HFF-Myc (cell line): Measurements from ENCODE around the gene HTD2.

Experiments
- DNase-seq: peaks from one replicate; pipeline ENCODE4 v3.0.0-alpha.2; 2011; ENCODE audit warnings: low read depth; ENCODE audit errors: extremely low read depth
- H3K4me3 ChIP-seq: replicated peaks from 2 replicates; pipeline ENCODE4 v1.5.1; 2011; ENCODE audit warnings: low read depth, mild to moderate bottlenecking, control low read depth, low read length
- TF ChIP-seq, protein P1 (sequence below): IDR thresholded peaks from 2 replicates; pipeline ENCODE4 v1.5.1; 2012; ENCODE audit warnings: mild to moderate bottlenecking, low read depth, low read length, control low read depth; ENCODE audit errors: missing control alignments

HTD2 gene

DNA sequence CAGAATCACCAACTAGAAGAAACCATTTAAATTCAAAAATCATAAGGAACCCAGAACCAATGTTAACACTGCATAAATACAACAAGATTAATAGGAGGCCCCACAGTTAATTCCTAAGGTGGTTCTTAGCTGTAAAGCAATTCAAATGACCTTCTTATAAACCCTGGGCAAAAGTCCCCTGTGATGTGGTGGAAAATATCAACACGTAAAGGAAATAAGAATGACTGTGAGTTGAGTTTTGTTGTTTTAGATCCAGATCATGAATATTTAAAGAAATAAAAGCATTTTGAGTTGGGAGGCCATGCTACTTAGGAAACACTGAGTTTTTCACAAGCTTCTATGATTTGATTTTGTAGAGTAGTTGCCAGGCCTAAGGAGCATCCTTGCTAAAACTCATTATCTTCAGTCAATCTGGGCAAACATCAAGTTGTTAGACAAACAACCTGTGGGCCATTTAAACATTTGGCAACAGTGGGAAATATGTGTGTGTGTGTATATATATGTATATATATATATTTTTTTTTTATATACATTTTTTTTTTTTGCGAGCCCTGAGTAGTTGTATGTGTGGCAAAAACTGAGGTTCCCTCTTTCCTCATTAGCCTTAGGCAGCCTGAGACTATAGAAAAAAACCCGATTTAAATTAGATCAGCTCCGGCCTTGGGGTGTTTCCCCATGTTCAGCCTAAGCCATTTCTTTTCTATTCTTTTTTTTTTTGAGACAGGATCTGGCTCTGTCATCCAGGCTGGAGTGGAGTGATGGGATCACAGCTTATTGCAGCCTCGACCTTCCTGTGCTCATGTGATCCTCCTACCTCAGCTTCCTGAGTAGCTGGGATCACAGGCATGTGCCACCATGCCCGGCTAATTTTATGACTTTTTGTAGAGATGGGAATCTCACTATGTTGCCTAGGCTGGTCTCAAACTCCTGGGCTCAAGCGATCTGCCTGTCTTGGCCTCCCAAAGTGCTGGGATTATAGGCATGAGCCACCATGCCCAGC, 18.4 kb downstream of the HTD2 start:
- no peak for DNase-seq
- H3K4me3 ChIP-seq = no peak overlapping the region
- TF ChIP-seq, protein P1, sequence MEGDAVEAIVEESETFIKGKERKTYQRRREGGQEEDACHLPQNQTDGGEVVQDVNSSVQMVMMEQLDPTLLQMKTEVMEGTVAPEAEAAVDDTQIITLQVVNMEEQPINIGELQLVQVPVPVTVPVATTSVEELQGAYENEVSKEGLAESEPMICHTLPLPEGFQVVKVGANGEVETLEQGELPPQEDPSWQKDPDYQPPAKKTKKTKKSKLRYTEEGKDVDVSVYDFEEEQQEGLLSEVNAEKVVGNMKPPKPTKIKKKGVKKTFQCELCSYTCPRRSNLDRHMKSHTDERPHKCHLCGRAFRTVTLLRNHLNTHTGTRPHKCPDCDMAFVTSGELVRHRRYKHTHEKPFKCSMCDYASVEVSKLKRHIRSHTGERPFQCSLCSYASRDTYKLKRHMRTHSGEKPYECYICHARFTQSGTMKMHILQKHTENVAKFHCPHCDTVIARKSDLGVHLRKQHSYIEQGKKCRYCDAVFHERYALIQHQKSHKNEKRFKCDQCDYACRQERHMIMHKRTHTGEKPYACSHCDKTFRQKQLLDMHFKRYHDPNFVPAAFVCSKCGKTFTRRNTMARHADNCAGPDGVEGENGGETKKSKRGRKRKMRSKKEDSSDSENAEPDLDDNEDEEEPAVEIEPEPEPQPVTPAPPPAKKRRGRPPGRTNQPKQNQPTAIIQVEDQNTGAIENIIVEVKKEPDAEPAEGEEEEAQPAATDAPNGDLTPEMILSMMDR = no peak

DNA sequence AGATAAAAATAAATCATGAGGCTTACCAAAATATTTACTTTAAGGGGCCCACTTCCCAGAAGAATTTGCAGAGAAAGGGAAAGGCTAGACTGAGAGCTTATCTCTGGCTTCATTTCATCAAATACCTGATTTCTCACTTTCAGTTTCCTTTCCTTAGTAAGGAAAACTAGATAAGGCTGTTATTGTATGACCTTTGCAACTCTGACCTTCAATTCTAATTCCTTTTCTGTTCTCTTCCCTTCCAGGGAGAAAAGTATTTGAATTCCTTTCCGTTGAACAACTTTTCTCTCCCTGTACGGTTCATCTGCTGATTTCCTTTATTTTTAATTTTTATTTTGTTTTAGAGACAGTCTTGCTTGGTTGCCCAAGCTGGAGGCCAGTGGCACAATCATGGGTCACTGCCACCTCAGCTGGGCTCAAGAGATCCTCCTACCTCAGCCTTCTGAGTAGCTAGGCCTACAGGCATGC, 19.2 kb downstream of the HTD2 start:
- H3K4me3 ChIP-seq = no peak overlapping the region
- TF ChIP-seq, protein P1 = no peak
- no peak for DNase-seq

DNA sequence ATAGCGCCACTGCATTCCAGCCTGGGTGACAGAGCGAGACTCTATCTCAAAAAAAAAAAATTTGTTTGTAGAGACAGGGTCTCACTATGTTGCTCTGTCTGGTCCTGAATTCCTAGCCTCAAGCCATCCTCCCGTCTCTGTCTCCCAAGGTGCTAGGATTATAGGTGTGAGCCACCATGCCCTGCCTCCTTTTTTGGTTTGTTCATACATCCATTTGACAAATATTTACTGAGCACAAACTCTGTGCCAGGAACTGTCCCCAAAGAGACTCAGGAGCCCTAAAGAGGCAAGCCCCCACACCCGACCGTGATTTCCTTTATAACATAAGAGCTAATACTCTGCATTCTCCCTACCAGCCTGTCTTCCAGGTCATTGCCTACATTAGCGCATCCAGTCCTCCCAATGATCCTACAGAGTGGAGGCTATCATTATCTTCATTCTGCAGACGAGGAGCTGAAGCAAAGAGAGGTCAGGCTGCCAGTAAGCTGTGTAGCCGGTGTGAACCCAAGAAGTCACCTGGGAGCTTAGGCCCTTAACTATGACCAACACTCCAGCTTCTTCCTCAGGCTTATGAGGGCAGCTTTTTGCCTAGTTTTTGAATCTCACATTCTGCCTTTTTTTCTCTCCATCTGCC, 20.1 kb downstream of the HTD2 start:
- H3K4me3 ChIP-seq = no peak overlapping the region
- DNase-seq = no peak
- TF ChIP-seq, protein P1 = no peak

DNA sequence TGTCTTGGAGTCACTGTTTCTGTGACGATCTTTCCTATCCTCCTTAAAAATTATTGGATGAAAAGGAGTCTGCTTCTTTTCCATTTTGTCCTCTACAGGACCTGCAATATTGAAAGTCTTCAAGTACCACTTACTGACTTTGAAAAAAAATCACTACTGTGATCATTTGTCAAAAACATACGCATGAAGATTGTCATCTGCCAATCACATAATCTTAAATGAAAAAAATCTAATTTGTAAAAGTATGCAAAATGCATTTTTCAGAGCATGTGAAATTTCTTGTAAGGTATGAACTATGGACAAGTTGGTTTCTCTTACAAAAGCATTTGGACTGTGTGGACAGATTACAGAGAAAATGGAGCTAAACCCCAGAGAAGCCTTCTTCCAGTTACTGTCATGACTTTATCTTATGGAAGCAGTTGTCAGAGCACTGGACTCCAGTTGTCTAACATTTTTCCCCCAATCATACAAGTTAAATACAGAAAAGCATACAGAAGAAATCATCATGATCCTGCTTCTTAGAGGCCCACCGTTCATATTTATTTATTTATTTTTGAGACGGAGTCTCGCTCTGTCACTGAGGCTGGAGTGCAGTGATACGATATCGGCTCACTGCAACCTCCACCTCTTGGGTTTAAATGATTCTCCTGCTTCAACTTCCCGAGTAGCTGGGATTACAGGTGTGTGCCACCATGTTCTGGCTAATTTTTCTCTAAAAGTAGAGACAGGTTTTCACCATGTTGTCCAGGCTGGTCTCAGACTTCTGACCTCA, 23.0 kb downstream of the HTD2 start:
- TF ChIP-seq, protein P1 = no peak
- DNase-seq = no peak
- H3K4me3 ChIP-seq = no peak overlapping the region

DNA sequence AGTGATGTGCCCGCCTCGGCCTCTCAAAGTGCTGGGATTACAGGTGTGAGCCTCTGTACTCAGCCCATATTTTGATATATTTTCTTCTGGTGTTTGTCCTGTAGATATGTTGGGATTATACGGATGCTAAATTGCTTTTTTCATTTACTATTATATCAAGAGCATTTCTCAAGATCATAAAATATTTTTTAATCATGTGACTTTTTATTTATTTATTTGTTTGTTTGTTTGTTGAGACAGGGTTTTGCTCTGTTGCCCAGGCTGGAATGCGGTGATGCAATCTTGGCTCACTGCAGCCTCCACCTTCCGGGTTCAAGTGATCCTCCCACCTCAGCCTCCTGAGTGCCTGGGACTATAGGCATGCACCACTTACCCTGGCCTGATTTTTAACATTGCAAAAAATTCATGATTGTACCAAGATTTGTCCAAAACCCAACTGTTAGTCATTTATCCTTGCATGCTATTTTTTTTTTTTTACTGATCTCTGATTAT, 23.6 kb downstream of the HTD2 start:
- TF ChIP-seq, protein P1 = no peak
- DNase-seq = no peak
- no peak overlapping the region for H3K4me3 ChIP-seq

DNA sequence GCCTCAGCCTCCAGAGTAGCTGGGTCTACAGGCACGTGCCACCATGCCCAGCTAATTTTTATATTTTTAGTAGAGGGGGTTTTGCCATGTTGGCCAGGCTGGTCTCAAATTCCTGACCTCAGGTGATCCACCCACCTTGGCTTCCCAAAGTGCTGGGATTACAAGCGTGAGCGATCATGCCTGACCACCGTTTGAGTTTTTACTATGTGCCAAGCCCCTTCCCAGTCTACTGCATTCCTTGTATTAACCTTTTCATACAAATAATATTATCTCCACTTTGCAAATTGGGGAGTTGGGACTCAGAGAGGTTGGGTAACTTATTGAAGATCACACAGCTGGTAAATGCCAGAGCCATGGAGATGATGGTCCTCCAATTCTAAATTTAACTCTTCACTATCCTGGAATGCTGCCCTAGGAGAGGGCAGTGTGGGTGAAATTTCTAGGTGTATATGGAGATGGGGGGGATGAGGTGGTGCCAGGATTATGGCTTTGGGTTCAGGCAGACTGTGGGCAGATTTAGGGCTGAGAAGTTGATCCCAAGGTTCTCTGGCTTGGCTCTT, 25.4 kb downstream of the HTD2 start:
- no peak for DNase-seq
- no peak overlapping the region for H3K4me3 ChIP-seq

More for the DNA sequence above, 25.4 kb downstream of the HTD2 start:
- TF ChIP-seq, protein P1 = no peak
